ENCODE measurements around the gene VEPH1. TPM values are rescaled to one million over a fixed set of nuclear protein-coding genes. Genes with fewer than 3 reads are reported as not detected.
A peak's percentile ranks its signal among the peaks of the same experiment; 100 is the strongest.

The VEPH1 gene
- total RNA-seq, 1 donor, result 23.2 TPM

- Histone ChIP-seq H3K4me3 (ENCODE audit: insufficient read depth, low read length) (no peak overlapping the region), H3K27ac (ENCODE audit: low read depth, low read length) (peak overlapping the region; percentile 6), H4K20me1 (ENCODE audit: insufficient read depth, low read length) (no peaks in the 10 kb centered on the region), H3K36me3 (ENCODE audit: insufficient read depth, low read length) (peaks cover 4% of the 10 kb centered on the region), H3K9me3 (ENCODE audit: low read depth, low read length) (no peaks in the 10 kb centered on the region), H3K27me3 (ENCODE audit: insufficient read depth, low read length) (no peaks in the 10 kb centered on the region), H3K79me2 (ENCODE audit: insufficient read depth, low read length) (no peaks in the 10 kb centered on the region), H3K4me2 (ENCODE audit: insufficient read depth, low read length) (no peak overlapping the region), H2AFZ (ENCODE audit: low read length) (no peak overlapping the region), H3K4me1 (ENCODE audit: insufficient read depth, low read length) (peaks cover 56% of the 10 kb centered on the region)
- TF ChIP-seq, protein P1, sequence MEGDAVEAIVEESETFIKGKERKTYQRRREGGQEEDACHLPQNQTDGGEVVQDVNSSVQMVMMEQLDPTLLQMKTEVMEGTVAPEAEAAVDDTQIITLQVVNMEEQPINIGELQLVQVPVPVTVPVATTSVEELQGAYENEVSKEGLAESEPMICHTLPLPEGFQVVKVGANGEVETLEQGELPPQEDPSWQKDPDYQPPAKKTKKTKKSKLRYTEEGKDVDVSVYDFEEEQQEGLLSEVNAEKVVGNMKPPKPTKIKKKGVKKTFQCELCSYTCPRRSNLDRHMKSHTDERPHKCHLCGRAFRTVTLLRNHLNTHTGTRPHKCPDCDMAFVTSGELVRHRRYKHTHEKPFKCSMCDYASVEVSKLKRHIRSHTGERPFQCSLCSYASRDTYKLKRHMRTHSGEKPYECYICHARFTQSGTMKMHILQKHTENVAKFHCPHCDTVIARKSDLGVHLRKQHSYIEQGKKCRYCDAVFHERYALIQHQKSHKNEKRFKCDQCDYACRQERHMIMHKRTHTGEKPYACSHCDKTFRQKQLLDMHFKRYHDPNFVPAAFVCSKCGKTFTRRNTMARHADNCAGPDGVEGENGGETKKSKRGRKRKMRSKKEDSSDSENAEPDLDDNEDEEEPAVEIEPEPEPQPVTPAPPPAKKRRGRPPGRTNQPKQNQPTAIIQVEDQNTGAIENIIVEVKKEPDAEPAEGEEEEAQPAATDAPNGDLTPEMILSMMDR (IDR thresholded peaks at IDR 0.05; ENCODE audit: extremely low read depth, low read depth, low read length), result no peak
- DNase-seq (ENCODE audit: insufficient read length, low spot score, missing footprints), result peak; percentile 59
Observed at GRCh38 chr3:157355276-157355675, 147.9 kb downstream of the VEPH1 start.

GRCh38 chr3:157354722-157355121 is 148.5 kb downstream of the VEPH1 start:
- Histone ChIP-seq H2AFZ (ENCODE audit: low read length) (no peak overlapping the region), H3K9me3 (ENCODE audit: low read depth, low read length) (no peaks in the 10 kb centered on the region), H3K4me1 (ENCODE audit: insufficient read depth, low read length) (peaks cover 53% of the 10 kb centered on the region), H3K4me3 (ENCODE audit: insufficient read depth, low read length) (no peak overlapping the region), H3K36me3 (ENCODE audit: insufficient read depth, low read length) (peaks cover 4% of the 10 kb centered on the region), H3K27ac (ENCODE audit: low read depth, low read length) (peak overlapping the region; percentile 6), H3K27me3 (ENCODE audit: insufficient read depth, low read length) (no peaks in the 10 kb centered on the region), H3K79me2 (ENCODE audit: insufficient read depth, low read length) (no peaks in the 10 kb centered on the region), H4K20me1 (ENCODE audit: insufficient read depth, low read length) (no peaks in the 10 kb centered on the region), H3K4me2 (ENCODE audit: insufficient read depth, low read length) (no peak overlapping the region)
- peak; percentile 29 for DNase-seq (ENCODE audit: insufficient read length, low spot score, missing footprints)
- TF ChIP-seq, protein P1 (IDR thresholded peaks at IDR 0.05; ENCODE audit: extremely low read depth, low read depth, low read length), result peak; percentile 52

- H2AFZ ChIP-seq (ENCODE audit: low read length), result no peak overlapping the region
- no peaks in the 10 kb centered on the region for H3K27me3 ChIP-seq (ENCODE audit: insufficient read depth, low read length)
- DNase-seq (ENCODE audit: insufficient read length, low spot score, missing footprints), result no peak
- H3K36me3 ChIP-seq (ENCODE audit: insufficient read depth, low read length), result peaks cover 4% of the 10 kb centered on the region
- H3K79me2 ChIP-seq (ENCODE audit: insufficient read depth, low read length), result no peaks in the 10 kb centered on the region
- no peak overlapping the region for H3K4me3 ChIP-seq (ENCODE audit: insufficient read depth, low read length)
- TF ChIP-seq, protein P1 (IDR thresholded peaks at IDR 0.05; ENCODE audit: extremely low read depth, low read depth, low read length), result no peak
- H3K9me3 ChIP-seq (ENCODE audit: low read depth, low read length), result no peaks in the 10 kb centered on the region
- H3K4me1 ChIP-seq (ENCODE audit: insufficient read depth, low read length), result peaks cover 49% of the 10 kb centered on the region
- no peak overlapping the region for H3K27ac ChIP-seq (ENCODE audit: low read depth, low read length)
- no peaks in the 10 kb centered on the region for H4K20me1 ChIP-seq (ENCODE audit: insufficient read depth, low read length)
- no peak overlapping the region for H3K4me2 ChIP-seq (ENCODE audit: insufficient read depth, low read length)
Observed at GRCh38 chr3:157354254-157354653, 149.0 kb downstream of the VEPH1 start.

DNA sequence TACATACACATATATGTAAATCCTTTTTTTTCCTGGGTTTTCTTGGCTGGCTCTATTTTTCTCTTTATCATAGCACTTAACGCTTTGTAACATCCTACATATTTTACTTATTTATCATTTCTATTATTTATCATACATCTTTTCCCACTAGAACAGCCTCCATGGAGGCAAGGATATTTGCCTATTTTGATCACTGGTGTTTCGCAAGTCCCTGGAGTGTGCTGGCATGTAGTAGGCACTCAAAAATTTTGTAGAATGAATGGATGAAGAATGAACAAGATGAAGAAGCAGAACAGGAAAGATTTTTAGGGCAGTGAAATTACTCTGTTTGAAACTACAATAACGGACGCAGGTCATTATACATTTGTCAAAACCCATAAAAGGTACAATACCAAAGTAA is 149.6 kb downstream of the VEPH1 start:
- Histone ChIP-seq H2AFZ (ENCODE audit: low read length) (no peak overlapping the region), H3K79me2 (ENCODE audit: insufficient read depth, low read length) (no peaks in the 10 kb centered on the region), H3K4me2 (ENCODE audit: insufficient read depth, low read length) (no peak overlapping the region), H3K4me3 (ENCODE audit: insufficient read depth, low read length) (no peak overlapping the region), H3K27me3 (ENCODE audit: insufficient read depth, low read length) (no peaks in the 10 kb centered on the region), H3K36me3 (ENCODE audit: insufficient read depth, low read length) (peaks cover 4% of the 10 kb centered on the region), H3K9me3 (ENCODE audit: low read depth, low read length) (no peaks in the 10 kb centered on the region), H3K4me1 (ENCODE audit: insufficient read depth, low read length) (peaks cover 45% of the 10 kb centered on the region), H3K27ac (ENCODE audit: low read depth, low read length) (peak overlapping the region; percentile 10), H4K20me1 (ENCODE audit: insufficient read depth, low read length) (no peaks in the 10 kb centered on the region)
- TF ChIP-seq, protein P1 (IDR thresholded peaks at IDR 0.05; ENCODE audit: extremely low read depth, low read depth, low read length), result no peak
- DNase-seq (ENCODE audit: insufficient read length, low spot score, missing footprints), result peak; percentile 22
